Urinary bladder (tissue), 4 donors: Measurements from ENCODE around the gene MTA1. TPM values are rescaled to one million over a fixed set of nuclear protein-coding genes. Genes with fewer than 3 reads are reported as not detected.

ENCODE experiments used
- DNase-seq: peaks from one replicate; pipeline ENCODE4 v3.0.0-alpha.2; 2015; ENCODE audit errors: extremely low spot score
- H3K27ac ChIP-seq: one replicate; pipeline ENCODE4 v1.5.1; 2013; ENCODE audit warnings: low read depth, mild to moderate bottlenecking, moderate library complexity
- H3K36me3 ChIP-seq: one replicate; pipeline ENCODE4 v1.6.1; 2013; ENCODE audit warnings: mild to moderate bottlenecking, moderate library complexity; ENCODE audit not compliant: insufficient read depth
- H3K4me1 ChIP-seq: one replicate; pipeline ENCODE4 v1.6.1; 2013; ENCODE audit warnings: mild to moderate bottlenecking, moderate library complexity; ENCODE audit not compliant: insufficient read depth
- H3K4me3 ChIP-seq: one replicate; pipeline ENCODE4 v1.5.1; 2013; ENCODE audit warnings: low read depth, low read length
- WGBS: extraction: QIAGEN DNeasy Blood & Tissue Kit; methylation state at CpG from one replicate; pipeline ENCODE4 v1.1.7; 2013; 5-methylcytosine and 5-hydroxymethylcytosine counted together
- polyA plus RNA-seq: library from polyadenylated mRNA; stranded (reverse); fragments of 200-250 nt; gene quantifications from one replicate; pipeline ENCODE4 v1.2.3, GENCODE V29; 2013
- total RNA-seq: library from RNA; depleted of rRNA; stranded (reverse); fragments of >200 nt; gene quantifications from one replicate; pipeline ENCODE4 v1.2.3, GENCODE V29; 2014
- donor health status: healthy with polysubstance abuse.
- donor health status: healthy.

The MTA1 gene
- total and polyA plus RNA-seq, 2 donors: 51.5 to 67.3 TPM

GRCh38 chr14:105383083-105383730, 36.4 kb upstream of the MTA1 start:
- Histone ChIP-seq H3K36me3 (peaks cover 3% of the 10 kb centered on the region), H3K4me3 (no peak overlapping the region), H3K4me1 (no peaks in the 10 kb centered on the region), H3K27ac (no peak overlapping the region)
- 97% methylated on average over 32 of the region's 32 CpGs for WGBS
- no peak for DNase-seq

- no peak overlapping the region for H3K27ac ChIP-seq
- WGBS: 91% methylated on average over 23 of the region's 23 CpGs
- no peaks in the 10 kb centered on the region for H3K4me1 ChIP-seq
- H3K36me3 ChIP-seq: peaks cover 3% of the 10 kb centered on the region
- no peak for DNase-seq
- no peak overlapping the region for H3K4me3 ChIP-seq
These were observed 35.5 kb upstream of the MTA1 start for GRCh38 chr14:105384041-105384557.

- Histone ChIP-seq H3K4me3 (no peak overlapping the region), H3K4me1 (no peaks in the 10 kb centered on the region), H3K36me3 (peaks cover 3% of the 10 kb centered on the region), H3K27ac (no peak overlapping the region)
- 94% methylated on average over 29 of the region's 29 CpGs for WGBS
- DNase-seq: no peak
These were observed 34.9 kb upstream of the MTA1 start for GRCh38 chr14:105384605-105385321.

GRCh38 chr14:105385322-105385637, 34.3 kb upstream of the MTA1 start:
- H3K4me3 ChIP-seq: no peak overlapping the region
- H3K27ac ChIP-seq: no peak overlapping the region
- 93% methylated on average over 19 of the region's 19 CpGs for WGBS
- H3K36me3 ChIP-seq: peaks cover 2% of the 10 kb centered on the region
- no peaks in the 10 kb centered on the region for H3K4me1 ChIP-seq
- no peak for DNase-seq

GRCh38 chr14:105385698-105386365, 33.8 kb upstream of the MTA1 start:
- Histone ChIP-seq H3K4me1 (no peaks in the 10 kb centered on the region), H3K27ac (no peak overlapping the region), H3K4me3 (no peak overlapping the region), H3K36me3 (peaks cover 2% of the 10 kb centered on the region)
- WGBS: 90% methylated on average over 22 of the region's 22 CpGs
- DNase-seq: no peak

GRCh38 chr14:105386581-105387529, 32.8 kb upstream of the MTA1 start:
- Histone ChIP-seq H3K36me3 (peaks cover 2% of the 10 kb centered on the region), H3K4me3 (no peak overlapping the region), H3K4me1 (no peaks in the 10 kb centered on the region), H3K27ac (no peak overlapping the region)
- 92% methylated on average over 33 of the region's 33 CpGs for WGBS
- DNase-seq: no peak

GRCh38 chr14:105387530-105387922, 32.1 kb upstream of the MTA1 start:
- Histone ChIP-seq H3K4me3 (no peak overlapping the region), H3K4me1 (no peaks in the 10 kb centered on the region), H3K36me3 (peaks cover 2% of the 10 kb centered on the region), H3K27ac (no peak overlapping the region)
- 92% methylated on average over 10 of the region's 10 CpGs for WGBS
- DNase-seq: no peak

GRCh38 chr14:105388110-105388951, 31.3 kb upstream of the MTA1 start:
- WGBS: 89% methylated on average over 25 of the region's 25 CpGs
- no peak for DNase-seq
- Histone ChIP-seq H3K36me3 (no peaks in the 10 kb centered on the region), H3K4me3 (no peak overlapping the region), H3K27ac (no peak overlapping the region), H3K4me1 (no peaks in the 10 kb centered on the region)

GRCh38 chr14:105388976-105389375, 30.7 kb upstream of the MTA1 start:
- no peak overlapping the region for H3K4me3 ChIP-seq
- no peak for DNase-seq
- H3K27ac ChIP-seq: no peak overlapping the region
- peaks cover under 1% of the 10 kb centered on the region for H3K36me3 ChIP-seq
- 85% methylated on average over 16 of the region's 16 CpGs for WGBS
- no peaks in the 10 kb centered on the region for H3K4me1 ChIP-seq

GRCh38 chr14:105389534-105389933, 30.1 kb upstream of the MTA1 start:
- 54% methylated on average over 12 of the region's 12 CpGs for WGBS
- Histone ChIP-seq H3K27ac (no peak overlapping the region), H3K36me3 (peaks cover 2% of the 10 kb centered on the region), H3K4me3 (no peak overlapping the region), H3K4me1 (no peaks in the 10 kb centered on the region)
- no peak for DNase-seq

- no peak overlapping the region for H3K27ac ChIP-seq
- 61% methylated on average over 27 of the region's 27 CpGs for WGBS
- no peak for DNase-seq
- no peak overlapping the region for H3K4me3 ChIP-seq
- H3K4me1 ChIP-seq: no peaks in the 10 kb centered on the region
- peaks cover 2% of the 10 kb centered on the region for H3K36me3 ChIP-seq
These were observed 29.4 kb upstream of the MTA1 start for GRCh38 chr14:105389976-105390848.
